ENCODE results near the gene CYP39A1. TPM values are rescaled to one million over a fixed set of nuclear protein-coding genes. Genes with fewer than 3 reads are reported as not detected.

The CYP39A1 gene
- total RNA-seq, 4 donors from 2014 or later, result 3.1 to 18.9 (median 3.9) TPM

- H3K4me3 ChIP-seq, result no peak overlapping the region
- TF ChIP-seq CTCF (IDR thresholded peaks at IDR 0.05) (no peak), POLR2A (IDR thresholded peaks at IDR 0.05) (no peak)
- no peaks in the 10 kb centered on the region for H3K9me3 ChIP-seq
- H3K36me3 ChIP-seq, result no peaks in the 10 kb centered on the region
- H3K27ac ChIP-seq, result no peak overlapping the region
- DNase-seq, result no peak
- intact Hi-C loops (cut with DNase I; ENCODE audit: low total_unique reads), result no loop called here
- H3K27me3 ChIP-seq, result no peaks in the 10 kb centered on the region
- H3K4me1 ChIP-seq, result no peaks in the 10 kb centered on the region
Observed at GRCh38 chr6:46688966-46689335, 36.3 kb upstream of the CYP39A1 start.

GRCh38 chr6:46688117-46688965 lies 35.7 kb upstream of the CYP39A1 start:
- Histone ChIP-seq H3K36me3 (no peaks in the 10 kb centered on the region), H3K27ac (no peak overlapping the region), H3K4me3 (no peak overlapping the region), H3K9me3 (no peaks in the 10 kb centered on the region), H3K4me1 (no peaks in the 10 kb centered on the region), H3K27me3 (no peaks in the 10 kb centered on the region)
- intact Hi-C loops (cut with DNase I; ENCODE audit: low total_unique reads), result no loop called here
- DNase-seq, result no peak
- TF ChIP-seq POLR2A (IDR thresholded peaks at IDR 0.05) (no peak), CTCF (IDR thresholded peaks at IDR 0.05) (no peak)

DNA sequence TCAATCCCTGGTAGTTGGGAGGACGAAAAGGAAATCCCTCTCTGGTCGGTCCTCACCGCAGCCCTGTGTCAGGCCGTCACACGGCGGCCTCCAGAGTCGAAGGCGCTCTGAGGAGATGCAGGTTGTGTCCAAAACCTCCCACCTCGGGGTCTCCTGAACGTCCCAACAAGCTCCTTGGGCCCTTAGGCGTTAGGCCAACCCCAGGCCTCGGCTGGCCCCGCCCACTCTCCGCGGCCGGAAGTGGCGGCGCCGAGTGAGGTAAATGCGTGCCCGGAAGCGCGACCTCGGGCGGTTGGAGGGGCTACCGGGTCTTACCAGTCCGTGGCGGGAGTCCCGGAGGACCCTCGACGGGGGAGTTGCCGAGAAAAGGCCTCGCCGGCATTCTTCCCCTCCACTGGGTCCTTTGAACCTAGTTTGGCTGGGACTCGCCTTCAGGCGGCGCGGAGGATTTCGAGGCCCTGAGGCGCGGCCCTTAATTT lies 35.0 kb upstream of the CYP39A1 start, which contains the start of gene TDRD6:
Gene TDRD6 (plus strand): TSS at position 267 of the 479 bp plus-strand sequence. CDS start 244 bp downstream, outside the sequence.
- no peaks in the 10 kb centered on the region for H3K9me3 ChIP-seq
- H3K4me1 ChIP-seq, result no peaks in the 10 kb centered on the region
- no peak within 1 kb of the TSS for H3K4me3 ChIP-seq
- intact Hi-C loops (cut with DNase I; ENCODE audit: low total_unique reads), result no loop called here
- H3K27me3 ChIP-seq, result no peaks in the 10 kb centered on the region
- H3K36me3 ChIP-seq, result no peaks in the 10 kb centered on the region
- DNase-seq, result no peak
- no peak for TF ChIP-seq CTCF (IDR thresholded peaks at IDR 0.05)
- TF ChIP-seq POLR2A (IDR thresholded peaks at IDR 0.05), result no peak
- H3K27ac ChIP-seq, result no peak within 1 kb of the TSS

GRCh38 chr6:46684771-46685170 lies 32.2 kb upstream of the CYP39A1 start:
- intact Hi-C loops (cut with DNase I; ENCODE audit: low total_unique reads), result no loop called here

More at GRCh38 chr6:46684771-46685170, 32.2 kb upstream of the CYP39A1 start:
- Histone ChIP-seq H3K9me3 (no peaks in the 10 kb centered on the region), H3K4me3 (no peak overlapping the region), H3K4me1 (no peaks in the 10 kb centered on the region), H3K27ac (no peak overlapping the region), H3K27me3 (no peaks in the 10 kb centered on the region), H3K36me3 (no peaks in the 10 kb centered on the region)
- no peak for DNase-seq
- TF ChIP-seq CTCF (IDR thresholded peaks at IDR 0.05) (no peak), POLR2A (IDR thresholded peaks at IDR 0.05) (no peak)
